ENCODE data around the gene DCN.

DCN gene

DNA sequence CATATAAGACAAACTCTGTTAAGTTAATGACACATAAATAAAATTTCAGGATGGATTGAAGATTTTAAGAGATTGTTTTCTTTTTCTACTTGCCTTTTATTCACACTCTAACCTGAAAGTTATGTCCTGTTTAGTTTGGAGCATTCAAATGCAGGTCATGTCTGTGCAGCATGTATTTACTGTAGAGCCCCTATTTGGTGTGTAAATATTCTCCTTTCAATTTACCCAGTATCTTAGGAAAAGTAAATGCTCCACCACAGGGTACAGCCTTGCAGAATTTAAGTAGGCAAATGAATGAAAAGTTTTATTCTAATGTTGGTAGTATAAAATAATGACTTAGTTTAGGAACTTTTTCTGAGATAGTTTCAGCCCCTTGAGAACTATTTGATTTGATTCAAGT lies 6.2 kb upstream of the DCN start:
- DNase-seq (ENCODE audit: low read depth in 2 of 3, low spot score in 1 of 3), result no peak

DNA sequence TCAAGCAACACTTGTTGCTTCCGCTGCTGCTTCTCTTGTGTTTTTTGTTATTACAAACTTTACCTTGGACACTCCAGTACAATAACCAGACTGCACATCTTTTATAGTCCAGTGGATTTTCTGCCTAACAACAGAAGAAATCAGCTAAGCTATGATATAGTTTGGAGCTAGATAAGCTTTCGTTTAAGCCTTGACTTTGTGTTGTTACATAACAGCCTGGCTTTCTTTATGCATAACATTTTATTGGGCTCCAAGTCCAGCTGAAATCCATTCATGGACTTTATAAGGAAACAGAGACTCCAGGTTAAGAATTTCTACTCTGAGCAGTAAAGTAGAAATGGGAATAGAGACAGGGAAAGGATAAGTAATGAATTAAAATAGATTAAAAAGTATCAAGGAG lies 3.5 kb upstream of the DCN start:
- DNase-seq (ENCODE audit: low read depth in 2 of 3, low spot score in 1 of 3), result no peak

GRCh38 chr12:91185421-91185820 lies 2.8 kb upstream of the DCN start:
- no peak for DNase-seq (ENCODE audit: low read depth in 2 of 3, low spot score in 1 of 3)

DNA sequence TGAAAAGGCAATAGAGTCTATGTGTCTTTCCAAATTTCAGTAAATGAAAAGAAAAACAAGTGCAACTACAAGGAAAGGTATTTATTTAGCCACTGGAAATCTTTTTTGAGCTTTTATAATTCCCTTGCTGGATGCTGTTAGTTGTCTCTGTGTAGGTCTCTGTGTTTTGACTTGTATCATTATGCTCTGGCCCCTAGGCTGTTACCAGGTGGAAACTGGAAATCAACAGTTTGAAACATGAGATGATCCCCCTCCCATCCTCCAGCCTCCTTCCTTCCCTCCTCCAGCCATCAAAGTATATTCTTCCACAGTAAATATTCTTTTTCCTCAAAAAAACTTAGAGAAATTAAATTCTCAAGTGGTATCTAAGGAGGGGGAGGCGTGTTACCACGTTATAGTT lies 934 bp upstream of the DCN start:
- no peak for DNase-seq (ENCODE audit: low read depth in 2 of 3, low spot score in 1 of 3)

DNA sequence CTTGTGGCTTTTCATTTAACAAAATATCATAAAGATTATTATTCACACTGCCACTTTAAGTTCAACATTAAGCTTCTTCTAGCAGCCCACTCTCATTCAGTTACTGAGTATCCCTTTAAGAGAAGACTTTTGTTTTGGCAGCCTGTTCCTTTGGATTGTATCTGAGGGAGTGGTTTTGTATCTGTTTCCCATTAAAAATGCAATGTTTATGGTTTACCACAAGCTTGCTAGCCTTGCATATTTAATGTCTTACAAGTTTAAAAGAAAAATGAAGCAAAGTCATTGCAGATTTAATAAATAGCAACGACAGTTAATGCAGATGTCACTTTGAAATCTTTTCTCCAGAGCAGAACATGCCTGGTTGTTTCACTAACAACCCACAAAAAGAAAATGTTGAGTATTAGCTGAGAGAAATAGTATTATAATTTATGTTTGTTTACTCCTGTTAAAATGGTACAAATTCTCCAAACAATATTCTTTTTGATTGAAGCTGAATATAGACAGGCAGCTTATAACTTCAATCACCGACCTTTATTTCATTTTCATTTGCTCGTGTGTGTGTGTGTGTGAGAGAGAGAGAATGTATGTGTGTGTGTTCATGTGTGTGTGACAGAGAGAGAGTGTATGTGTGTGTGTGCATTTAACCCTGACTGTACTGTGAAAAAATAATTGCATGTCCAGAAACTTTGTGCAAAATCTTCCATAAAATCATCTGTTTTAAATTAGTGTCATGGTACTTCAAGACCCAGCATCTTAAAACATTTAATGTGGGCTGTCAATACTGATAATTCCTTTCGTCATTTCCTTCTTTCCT lies 1.8 kb downstream of the DCN start:
- no peak for DNase-seq (ENCODE audit: low read depth in 2 of 3, low spot score in 1 of 3)

DNA sequence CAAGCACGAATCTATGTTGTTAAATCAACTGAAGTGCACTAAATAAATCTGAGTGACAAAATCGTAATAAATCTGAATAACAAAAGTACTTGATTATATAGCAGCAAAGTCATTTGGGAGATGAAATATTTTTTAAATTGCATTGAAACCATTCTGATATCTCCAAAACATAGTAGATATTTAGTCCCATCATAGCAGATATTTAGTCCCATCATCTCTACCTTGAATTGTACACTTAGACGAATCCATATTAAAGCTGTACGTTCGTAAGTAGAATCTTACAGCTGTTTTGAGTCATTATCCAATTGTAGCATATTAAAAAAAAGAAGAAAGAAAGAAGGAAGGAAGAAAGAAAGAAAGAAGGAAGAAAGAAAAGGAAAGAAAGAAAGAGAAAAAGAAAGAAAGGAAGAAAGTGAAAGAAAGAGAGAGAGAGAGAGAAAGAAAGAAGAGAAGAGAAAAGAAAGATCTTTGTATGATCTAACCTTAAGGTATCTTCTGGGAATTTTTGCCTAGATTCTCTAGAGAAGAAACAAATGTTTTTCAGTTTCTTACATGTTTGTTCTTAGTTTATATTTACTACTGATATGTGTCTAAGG lies 2.6 kb downstream of the DCN start:
- DNase-seq (ENCODE audit: low read depth in 2 of 3, low spot score in 1 of 3), result no peak

DNA sequence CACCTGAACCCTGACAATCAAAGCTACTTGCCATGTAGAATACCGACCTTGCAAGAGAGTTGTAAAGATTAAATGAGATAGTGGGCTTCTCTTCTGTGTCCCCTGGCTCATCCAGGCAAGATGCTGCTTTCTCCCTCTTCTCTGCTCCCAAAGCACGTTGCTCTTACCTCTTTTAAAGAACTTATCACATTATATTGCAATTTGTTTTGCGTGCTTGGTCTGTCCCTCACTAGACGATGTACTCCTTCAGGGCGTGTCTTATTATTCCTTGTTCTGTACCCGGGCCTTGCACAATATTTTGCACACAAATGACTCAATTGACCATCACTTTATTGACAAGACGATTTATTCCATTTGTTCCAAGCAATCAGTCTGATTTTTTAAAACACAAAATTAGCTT lies 3.3 kb downstream of the DCN start:
- DNase-seq (ENCODE audit: low read depth in 2 of 3, low spot score in 1 of 3), result no peak

GRCh38 chr12:91178781-91179180 lies 3.8 kb downstream of the DCN start:
- no peak for DNase-seq (ENCODE audit: low read depth in 2 of 3, low spot score in 1 of 3)

- DNase-seq (ENCODE audit: low read depth in 2 of 3, low spot score in 1 of 3), result no peak
Observed at GRCh38 chr12:91178139-91178561, 4.5 kb downstream of the DCN start.

DNA sequence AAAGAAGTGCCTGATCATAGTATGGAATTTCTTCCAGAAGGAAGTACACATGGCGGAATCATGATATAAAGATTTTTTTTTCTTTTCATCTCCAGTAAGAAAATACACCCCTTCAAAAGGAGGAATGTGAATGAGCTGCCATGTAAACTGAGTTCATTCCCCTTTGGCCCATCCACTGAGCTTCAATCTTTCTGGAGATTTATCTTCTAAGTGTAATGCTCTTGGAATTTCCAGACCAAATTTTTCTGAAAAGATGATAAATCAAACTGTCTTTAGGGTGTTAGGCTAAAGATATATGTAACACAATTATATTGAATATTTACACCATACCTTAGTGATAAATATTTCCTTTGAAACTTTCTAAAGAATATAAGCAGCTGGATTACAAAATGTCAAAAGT lies 5.2 kb downstream of the DCN start:
- no peak for DNase-seq (ENCODE audit: low read depth in 2 of 3, low spot score in 1 of 3)

DNA sequence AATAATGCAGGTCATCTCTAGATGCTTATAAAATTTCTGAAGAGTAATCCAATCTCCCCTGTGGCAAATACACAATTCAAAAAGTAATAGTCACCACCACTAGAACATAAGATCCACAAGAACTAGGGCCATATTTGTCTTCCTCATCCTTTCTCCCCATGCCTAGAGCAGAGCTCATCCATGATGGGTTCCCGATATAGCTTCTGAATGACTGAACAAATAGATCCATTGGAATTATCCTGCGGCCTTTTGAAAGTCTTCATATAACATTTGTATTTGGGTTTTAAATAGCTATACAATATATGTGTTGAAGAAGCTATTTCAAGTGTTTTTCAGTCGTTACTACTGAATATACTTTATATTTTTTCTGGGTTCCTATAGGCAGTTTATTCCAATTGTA lies 5.7 kb downstream of the DCN start:
- no peak for DNase-seq (ENCODE audit: low read depth in 2 of 3, low spot score in 1 of 3)

GRCh38 chr12:91176358-91176757 lies 6.3 kb downstream of the DCN start:
- DNase-seq (ENCODE audit: low read depth in 2 of 3, low spot score in 1 of 3), result no peak

- DNase-seq (ENCODE audit: low read depth in 2 of 3, low spot score in 1 of 3), result no peak
Observed at GRCh38 chr12:91173124-91173523, 9.5 kb downstream of the DCN start.

GRCh38 chr12:91172096-91172495 lies 10.5 kb downstream of the DCN start:
- DNase-seq (ENCODE audit: low read depth in 2 of 3, low spot score in 1 of 3), result no peak

DNA sequence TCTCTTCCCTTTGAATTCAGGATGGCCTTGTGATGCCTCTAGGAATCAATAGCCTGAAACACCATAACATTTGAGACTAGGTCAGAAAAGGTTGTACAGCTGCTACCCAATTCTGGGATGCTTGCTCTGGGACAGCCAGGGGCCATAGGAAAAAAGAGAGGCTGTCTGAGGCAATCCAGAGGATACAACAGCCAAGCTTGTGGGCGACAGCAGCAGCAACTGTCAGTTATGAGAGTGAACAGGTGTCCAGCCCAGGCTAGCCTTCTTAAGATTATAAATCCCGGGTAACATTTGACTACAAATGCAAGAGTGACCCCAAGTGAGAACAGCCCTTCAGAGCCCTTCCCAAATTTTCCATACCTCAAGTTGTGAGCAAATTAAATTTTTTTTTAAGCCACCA lies 11.1 kb downstream of the DCN start:
- no peak for DNase-seq (ENCODE audit: low read depth in 2 of 3, low spot score in 1 of 3)

DNA sequence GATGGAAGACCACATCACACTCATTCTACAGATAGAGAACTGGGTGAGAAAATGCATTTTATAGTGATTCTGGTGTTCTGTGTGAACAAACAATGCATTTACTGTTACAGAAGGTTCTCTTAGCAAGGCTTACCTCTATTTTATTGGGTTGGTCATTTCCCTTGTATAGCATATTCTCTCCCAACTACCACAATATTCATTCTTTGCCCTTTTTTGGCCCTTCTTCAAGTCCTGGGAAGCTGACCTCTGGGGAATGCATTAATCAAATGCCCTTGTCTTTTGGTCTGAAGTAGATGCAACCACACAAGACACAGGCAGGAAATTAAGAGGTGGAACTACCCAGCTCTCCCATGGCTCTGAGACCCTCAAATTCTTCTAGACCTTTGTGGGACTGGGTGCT lies 19.5 kb downstream of the DCN start:
- no peak for DNase-seq (ENCODE audit: low read depth in 2 of 3, low spot score in 1 of 3)

DNA sequence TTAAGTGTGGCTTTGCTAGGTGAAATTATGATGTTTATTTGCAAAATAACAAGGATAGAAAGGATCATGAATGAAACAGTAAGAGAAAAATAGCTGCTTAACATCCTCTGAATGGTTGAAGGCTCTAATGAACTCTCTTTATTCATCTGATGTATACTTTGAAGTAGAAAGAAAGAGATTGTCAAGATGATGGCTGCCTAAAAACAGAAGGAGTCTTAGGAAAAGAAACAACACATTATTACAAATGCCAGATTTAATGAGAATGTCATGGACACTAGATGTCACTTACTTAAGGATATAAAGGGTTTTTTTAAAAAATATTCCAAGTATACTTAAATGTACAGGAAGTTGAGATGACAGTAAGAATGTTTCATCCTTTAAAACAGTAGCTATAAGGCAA lies 21.6 kb downstream of the DCN start:
- no peak for DNase-seq (ENCODE audit: low read depth in 2 of 3, low spot score in 1 of 3)

DNA sequence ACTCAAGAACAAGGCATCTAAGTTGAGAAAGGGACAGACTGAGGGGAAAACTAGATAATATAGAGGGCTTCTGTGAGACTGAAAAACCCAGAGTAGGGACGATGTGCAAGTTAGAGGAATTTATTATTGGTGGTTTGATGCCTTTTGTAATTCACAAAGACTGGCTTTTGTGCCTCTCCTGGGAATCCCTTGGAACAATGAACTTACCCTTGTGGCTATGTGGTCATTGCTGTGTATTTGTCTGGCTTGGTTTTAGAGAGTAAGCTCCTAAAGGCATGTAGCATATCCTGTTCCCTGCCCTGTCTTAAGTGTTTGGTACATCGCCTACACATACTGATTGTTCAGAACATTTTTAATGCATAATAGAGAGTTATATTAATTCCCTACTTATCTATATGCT lies 26.6 kb downstream of the DCN start:
- no peak for DNase-seq (ENCODE audit: low read depth in 2 of 3, low spot score in 1 of 3)

DNA sequence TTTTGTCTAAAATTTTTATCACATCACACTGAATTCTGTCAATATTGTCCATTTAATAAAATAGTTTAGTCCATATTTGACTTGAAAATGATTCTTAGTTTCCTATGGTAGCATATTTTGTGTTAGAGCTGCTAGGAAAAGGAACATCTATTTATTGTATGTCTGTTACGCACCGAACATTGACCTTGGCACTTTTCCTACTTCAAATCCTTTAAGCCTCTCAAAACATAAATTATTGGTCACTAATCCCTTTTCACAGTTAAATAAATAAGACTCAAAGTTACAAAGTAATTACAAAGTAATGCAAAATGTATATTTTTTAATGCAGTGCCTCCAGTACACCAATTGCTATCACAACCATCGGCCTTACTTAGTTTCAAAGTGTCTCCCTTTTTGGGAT lies 28.5 kb downstream of the DCN start:
- DNase-seq (ENCODE audit: low read depth in 2 of 3, low spot score in 1 of 3), result no peak

GRCh38 chr12:91144053-91144452 lies 38.6 kb downstream of the DCN start:
- DNase-seq (ENCODE audit: low read depth in 2 of 3, low spot score in 1 of 3), result no peak

DNA sequence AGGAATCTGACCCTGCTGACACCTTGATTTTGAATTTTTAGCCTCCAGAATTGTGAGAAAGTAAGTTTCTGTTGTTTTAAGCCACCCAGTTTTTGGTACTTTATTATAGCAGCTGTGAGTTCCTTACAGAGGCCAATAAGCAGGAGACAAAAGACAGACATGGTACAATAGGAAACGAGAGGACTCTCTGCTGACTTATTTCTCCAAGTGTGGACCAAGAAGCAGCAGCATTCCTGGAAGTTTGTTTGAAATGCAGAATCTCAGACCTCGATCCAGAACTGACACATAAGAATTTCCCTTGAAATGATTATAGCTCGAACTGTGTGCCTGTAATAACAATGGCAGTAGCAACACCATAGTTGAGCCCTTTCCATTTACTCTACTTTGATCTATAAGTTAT lies 39.4 kb downstream of the DCN start:
- no peak for DNase-seq (ENCODE audit: low read depth in 2 of 3, low spot score in 1 of 3)

- no peak for DNase-seq (ENCODE audit: low read depth in 2 of 3, low spot score in 1 of 3)
Observed at GRCh38 chr12:91142221-91142631, 40.4 kb downstream of the DCN start.

All from stimulated activated CD4-positive, alpha-beta T cell treated with anti-CD3 and anti-CD28 coated beads, Interleukin-12 subunit alpha, Interleukin-12 subunit beta, amount 100 ng/mL, for 48 hours (primary cell).